ENCODE results near the gene SIRPG.
"Not testable (repeated sequence)": the region's sequence is repeated elsewhere in the genome, so short reads cannot be mapped to it uniquely, and the experiment has no call there.

SIRPG gene

DNA sequence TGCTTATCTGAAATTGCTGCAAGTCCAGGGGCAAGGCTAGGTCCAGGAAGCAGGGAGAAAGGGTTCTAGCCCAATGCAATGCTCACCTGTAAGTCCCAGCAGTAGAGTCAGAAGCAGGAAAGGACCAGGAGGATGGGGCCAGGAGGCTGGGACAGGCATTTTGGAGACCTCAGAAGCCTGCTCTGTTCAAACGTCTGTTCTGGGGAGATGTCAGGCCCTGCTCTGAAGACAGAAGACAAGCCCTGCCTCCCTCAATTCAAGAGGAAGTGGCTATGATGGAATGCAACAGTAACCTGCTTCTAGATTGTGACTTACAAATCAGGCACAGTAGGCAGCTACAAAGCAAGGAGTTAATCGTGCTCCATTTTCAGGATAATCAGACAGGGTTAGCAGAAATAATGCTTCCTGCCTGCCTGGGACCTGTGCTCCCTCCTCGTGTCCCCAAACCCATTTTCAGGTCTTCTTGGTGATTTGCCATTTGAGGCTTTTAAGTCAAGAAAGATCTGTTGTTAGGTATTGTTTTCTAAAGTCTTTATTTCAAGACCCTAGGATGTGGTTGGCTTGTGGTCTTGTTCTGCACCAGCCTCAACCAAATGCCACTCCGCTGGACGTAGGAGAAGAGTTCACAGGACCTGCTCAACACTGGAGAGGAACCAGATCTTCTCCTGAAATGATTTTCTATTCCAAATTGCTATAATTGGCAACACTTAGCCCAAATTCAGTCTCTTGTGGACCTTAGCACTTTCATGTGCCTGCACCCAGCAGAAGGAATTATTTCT, at the start of gene SIRPG:
TSS of gene SIRPG (minus strand) at position 224 of the 779 bp plus-strand sequence. CDS start at position 159, 65 bp downstream.
- DNase-seq (ENCODE audit: low read depth in 3 of 3, low spot score in 1 of 3): peak in 1 of 3 donors; percentile 13

DNA sequence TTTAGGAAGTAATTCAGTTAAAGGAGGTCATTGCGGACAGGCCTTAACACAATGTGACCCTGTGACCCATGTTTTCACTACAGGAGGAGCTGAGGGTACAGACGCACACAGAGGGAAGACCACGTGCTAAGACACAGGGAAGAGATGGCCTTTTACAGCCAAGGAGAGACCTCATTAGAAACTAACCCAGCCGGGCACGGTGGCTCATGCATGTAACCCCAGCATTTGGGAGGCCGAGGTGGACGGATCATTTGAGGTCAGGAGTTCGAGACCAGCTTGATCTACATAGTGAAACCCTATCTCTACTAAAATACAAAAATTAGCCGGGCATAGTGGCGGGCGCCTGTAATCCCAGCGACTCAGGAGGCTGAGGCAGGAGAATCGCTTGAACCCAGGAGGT, 49.3 kb upstream of the SIRPG start:
- not testable (repeated sequence) for DNase-seq (ENCODE audit: low read depth in 3 of 3, low spot score in 1 of 3)

DNA sequence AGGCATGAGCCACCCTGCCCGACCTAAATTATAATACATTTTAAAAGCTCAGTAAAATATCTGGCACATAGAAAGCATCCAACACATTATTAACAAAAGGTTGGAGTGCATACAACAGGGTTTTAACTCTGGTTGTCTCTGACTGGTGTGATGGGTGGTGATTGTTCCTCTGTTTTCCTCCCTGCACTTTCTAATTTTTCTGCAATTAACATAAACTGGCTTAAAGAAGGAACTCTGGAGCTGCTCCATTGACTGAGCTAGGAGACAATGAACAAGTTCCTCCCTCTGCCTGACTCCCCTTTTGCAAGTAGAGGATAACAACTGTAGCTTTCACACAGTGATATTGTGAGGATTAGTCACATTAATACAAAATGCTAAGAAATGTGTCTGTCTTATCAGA, 48.5 kb upstream of the SIRPG start:
- no peak for DNase-seq (ENCODE audit: low read depth in 3 of 3, low spot score in 1 of 3)

DNA sequence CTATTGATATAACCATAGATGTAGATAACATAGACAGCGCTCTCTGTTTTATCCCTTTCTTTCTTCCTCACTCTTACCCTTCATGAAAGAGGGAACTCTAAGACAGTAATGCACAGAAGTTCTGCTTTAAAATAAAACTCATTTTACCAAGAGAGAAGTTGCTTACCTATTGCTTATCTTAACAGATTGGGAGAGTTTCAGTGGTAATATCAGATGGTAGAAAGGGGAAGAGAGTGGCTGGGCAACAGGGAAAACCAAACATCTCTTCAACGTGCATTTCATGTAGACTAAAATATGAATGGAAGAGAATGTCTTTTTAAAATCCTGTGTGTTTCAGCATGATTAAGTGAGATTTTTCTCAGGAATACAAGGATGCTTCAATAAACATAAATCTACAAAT, 45.3 kb upstream of the SIRPG start:
- DNase-seq (ENCODE audit: low read depth in 3 of 3, low spot score in 1 of 3): no peak

DNA sequence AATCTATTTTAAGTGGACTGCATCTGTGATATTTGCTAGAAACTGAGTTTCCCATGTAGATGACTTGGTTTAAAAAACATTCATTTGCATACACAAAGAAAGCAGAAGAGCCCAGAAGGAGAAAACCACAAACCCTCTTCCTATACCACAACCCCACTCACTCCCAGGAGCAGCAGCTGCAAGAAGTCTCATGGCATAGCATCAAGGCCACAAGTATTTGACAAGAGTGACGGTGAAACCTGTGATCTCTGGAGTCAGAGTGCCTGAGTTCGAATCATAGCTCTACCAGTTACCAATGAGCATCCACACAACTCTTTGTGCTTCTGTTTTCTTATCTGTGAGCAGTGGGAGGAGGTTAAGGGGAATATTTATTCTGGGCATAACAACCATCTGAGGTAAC, 44.7 kb upstream of the SIRPG start:
- DNase-seq (ENCODE audit: low read depth in 3 of 3, low spot score in 1 of 3): no peak

DNA sequence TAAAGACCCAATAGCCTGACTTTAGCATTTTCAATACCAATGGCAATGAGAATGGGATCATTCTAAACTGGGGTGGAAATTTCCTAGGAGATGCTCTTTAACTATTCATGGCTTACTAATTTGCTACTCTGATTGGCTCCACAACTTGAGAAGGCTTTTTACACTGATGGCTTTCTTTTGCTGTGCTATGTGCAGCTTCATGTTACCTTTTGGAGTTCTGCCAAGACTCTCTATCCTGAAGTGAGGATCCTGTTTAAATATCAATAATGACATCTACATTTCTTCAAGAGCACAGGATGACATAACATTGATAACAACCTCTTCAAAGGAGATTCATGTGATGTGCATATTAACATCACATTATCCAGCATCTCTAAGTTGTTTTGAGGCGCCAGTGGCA, 43.4 kb upstream of the SIRPG start:
- no peak for DNase-seq (ENCODE audit: low read depth in 3 of 3, low spot score in 1 of 3)

DNA sequence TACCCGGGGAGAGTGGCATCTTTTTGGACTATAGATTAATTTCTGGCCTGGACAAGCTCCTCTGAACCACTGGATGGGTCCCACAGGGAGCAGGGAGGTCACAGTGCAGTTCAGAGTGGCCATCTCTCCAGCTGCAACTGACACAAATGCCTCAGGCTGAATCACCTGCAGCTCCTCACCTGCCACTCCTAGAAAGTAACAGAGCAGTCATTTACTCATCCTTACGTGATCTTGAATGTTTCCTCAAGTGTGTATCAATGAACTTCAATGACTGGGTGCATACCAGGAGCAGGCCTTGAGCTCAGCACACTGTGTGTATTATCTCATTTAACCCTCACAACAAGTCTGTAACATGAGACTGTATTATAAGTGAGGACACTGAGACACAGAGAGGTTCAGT, 40.0 kb upstream of the SIRPG start:
- no peak for DNase-seq (ENCODE audit: low read depth in 3 of 3, low spot score in 1 of 3)

DNA sequence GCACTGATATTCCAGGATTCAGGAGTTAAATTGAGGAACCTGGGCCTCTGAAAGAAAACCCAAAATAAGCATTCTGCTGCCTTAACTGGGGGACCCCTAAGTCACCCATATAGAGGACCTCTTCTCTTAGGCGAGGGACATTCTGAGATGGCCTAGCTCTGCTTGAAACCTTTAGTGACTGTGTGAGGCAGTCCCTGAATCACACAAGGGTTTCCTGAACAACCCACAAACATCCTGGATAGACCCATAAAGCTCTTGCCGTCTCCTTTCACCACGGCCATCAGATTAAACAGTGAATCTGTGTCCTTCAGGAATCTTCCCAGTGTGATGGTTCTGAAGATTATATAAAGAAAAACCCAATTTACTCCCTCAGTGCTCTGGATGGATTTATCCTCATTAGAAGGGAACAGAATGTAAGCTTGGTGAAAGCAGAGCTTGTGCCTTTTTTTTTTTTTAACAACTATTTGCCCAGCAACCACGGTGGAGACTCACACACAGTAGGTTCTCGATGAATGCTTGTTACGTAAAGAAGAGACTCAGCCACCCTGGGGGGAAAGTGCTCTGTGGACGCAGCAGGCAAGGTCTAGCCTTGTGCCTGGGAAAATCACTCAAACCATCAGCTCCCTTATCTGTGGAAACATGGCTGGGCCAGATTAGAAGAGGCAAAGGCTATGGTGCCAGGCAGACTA, 39.1 kb upstream of the SIRPG start:
- no peak for DNase-seq (ENCODE audit: low read depth in 3 of 3, low spot score in 1 of 3)

DNA sequence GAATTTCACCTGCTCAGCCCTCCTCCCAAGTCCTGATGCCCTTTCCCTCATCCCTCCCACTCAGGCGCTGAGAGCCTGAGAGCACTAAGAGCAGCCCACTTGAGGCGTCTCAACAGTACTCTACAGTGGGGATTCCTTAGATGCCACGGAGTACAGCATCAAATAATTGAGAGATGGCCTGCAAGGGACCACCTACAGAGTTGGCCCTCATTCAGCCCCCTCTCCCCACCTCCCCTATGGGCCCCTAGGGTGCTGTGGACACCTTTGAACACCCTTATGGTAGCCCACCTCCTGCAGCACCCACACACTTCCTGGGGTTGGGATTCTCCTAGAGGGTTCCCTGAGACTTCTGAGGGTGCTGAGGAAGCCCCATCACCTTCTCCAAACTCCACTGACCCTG, 37.1 kb upstream of the SIRPG start:
- DNase-seq (ENCODE audit: low read depth in 3 of 3, low spot score in 1 of 3): no peak

DNA sequence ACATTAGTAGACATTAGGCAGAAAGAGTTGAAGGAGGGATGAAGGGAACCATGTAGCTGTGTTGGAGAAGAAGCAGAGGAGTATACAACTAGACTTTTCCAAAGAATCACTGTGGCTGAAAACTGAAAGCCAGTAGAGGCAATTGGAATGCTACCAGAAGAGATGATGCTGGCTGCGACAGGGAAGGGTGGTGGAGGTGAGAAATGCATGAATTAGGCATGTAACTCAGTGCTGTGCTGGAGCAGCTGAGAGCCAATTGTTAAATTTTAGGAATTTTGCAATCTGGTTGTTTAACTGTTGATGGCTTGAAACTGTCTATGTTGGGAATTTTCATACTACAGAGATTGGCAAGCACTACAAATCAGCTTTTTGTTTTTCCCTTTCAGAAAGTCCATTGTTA, 35.8 kb upstream of the SIRPG start:
- no peak for DNase-seq (ENCODE audit: low read depth in 3 of 3, low spot score in 1 of 3)

DNA sequence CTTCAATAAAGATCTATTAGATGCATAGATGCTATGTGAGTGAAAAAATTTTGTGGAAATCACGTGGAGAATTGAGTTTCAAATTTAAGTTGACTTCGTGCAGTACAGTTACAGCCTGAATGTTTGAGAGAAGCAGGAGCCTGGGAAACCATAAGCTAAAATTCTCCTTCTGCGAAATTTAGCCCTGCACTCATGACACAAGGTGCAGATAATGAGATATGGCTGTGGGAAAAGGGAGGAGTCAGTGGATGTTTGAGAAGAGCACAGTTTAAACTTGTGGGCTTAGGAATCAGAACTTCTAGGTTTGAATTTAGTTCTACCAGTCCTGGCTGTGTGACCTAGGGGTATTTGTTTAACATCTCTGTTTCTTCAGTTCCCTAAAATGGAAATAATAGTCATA, 32.1 kb upstream of the SIRPG start:
- DNase-seq (ENCODE audit: low read depth in 3 of 3, low spot score in 1 of 3): no peak

DNA sequence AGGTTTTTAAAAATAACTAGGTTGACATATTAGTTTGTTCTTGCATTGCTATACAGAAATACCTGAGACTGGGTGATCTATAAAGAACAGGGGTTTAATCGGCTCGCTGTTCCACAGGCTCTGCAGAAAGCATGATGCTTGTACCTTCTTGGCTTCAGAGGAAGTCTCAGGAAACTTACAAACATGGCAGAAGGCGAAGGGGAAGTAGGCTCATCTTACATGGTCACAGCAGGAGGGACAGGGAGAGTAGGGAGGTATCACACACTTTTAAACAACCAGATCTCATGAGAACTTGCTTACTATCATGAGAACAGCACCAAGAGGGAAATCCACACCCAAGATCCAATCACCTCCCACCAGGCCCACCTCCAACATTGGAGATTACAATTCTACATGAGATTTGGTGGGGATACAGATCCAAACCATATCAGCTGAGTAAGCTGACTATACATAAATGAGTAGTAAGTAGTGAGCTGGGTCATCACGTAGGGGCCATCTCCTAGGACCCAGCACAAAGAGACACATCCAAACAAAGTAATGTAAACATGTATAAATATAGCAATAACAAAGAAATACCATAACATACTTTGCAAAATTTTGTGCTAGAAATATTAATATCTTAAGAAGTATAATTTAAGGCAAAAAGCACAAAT, 31.4 kb upstream of the SIRPG start:
- no peak for DNase-seq (ENCODE audit: low read depth in 3 of 3, low spot score in 1 of 3)

DNA sequence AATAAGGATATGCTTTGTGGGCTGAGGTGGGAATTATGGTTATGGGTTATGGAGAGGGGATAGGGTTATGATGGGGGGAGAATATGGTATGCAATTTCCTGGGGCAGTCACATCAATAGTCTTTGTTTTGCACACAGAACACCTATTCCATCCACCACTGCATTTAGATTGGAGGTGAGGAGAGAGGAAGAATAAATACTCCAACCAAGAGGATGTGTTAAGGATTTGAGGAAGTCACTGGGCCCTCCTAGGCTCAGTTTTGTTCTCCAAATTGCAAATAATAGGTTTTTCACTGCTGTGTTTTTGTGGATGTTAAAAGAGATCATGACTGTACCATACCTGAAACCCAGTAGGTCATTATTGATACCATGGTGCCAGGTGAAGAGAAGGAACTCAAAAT, 29.5 kb upstream of the SIRPG start:
- DNase-seq (ENCODE audit: low read depth in 3 of 3, low spot score in 1 of 3): no peak

DNA sequence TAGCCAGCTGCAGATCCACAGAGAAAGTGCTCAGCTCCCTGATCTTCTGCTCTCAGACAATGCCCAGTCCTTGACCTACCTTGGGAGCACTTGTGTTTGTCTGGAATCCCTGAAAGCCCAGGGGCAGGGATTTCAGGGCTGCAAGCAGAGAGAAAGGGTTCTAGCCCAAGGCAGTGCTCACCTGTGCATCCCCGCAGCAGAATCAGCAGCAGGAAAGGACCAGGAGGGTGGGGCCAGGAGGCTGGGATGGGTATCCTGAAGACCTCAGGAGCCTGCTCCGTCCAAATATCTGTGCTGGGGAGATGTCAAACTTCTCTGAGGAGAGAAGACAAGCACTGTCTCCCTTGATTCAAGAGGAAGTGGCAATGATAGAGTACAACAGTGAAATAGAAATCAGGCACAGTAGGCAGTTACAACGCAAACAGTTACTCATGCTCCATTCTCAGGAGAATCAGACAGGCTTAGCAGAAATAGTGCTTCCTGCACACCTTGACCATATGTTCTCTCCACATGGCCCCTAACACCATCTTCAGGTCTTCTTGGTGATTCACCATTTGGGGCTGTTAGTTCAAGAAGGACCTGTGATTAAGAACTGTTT, 28.7 kb upstream of the SIRPG start:
- DNase-seq (ENCODE audit: low read depth in 3 of 3, low spot score in 1 of 3): no peak

DNA sequence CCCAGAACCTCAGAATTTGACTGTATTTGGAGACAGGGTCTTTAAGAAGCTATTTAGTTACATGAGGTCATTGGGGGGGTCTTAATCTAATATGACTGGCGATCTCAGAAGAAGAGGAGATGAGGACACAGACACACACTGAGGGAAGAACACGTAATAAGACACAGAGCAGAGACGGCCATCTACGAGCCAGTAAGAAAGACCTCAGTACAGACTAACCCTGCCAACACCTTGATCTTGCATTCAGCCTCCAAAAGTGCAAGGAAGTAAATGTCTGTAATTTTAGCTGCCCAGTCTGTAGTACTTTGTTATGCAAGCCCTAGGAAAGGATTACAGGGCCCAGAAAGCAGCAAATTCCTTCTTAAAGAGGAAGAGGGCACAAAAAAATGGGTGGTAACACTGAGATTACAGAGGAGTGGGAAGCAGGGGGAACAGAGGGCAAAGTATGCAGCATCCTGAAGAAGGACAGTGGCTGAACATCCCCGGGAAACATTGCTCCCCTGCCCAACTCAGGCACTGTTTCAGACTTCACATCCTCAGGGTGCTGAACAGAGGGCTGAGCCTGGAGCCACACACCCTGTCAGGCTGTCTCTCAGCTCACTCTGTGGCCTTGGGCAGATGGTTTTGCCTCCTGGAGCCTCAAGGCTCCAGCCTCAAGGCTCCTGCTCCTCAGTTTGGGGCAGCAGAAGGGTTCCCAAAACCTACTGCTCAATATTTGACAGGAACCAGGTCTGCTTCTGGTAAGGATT, 27.9 kb upstream of the SIRPG start:
- DNase-seq (ENCODE audit: low read depth in 3 of 3, low spot score in 1 of 3): no peak

DNA sequence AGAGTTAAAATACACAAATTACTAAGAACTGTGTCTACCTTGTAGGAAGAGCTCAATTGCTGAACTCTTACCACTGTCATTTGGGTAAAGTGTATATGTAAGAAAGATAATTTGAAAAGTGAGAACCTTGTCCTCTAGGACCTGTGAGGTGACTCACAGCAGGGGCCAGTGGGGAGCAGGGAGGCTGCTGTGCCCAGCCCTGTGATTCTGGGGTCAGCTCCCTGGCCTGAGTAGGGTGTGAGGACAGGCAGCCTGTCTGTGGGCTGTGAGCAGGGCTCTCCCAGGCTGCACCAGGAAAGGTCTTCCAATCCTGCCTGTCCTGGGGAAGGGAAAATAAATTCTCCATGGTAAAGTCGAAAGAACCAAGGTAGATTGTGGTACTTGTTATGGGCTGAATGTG, 27.3 kb upstream of the SIRPG start:
- no peak for DNase-seq (ENCODE audit: low read depth in 3 of 3, low spot score in 1 of 3)

DNA sequence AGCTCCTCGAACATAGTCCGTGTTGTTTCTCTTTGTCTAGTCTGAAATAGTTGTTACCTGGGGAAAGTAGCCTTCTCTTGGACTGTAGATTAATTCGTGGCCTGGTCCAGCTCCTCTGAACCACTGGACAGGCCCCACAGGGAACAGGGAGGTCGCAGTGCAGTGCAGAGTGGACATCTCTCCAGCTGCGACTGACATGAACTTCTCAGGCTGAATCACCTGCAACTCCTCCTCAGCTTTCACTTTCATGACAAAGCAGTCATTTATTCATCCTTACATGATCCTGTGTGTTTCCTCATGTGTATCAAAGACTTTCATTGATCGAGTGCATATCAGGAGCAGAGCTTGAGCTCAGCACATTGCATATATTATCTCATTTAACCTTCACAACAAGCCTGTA, 19.1 kb upstream of the SIRPG start:
- no peak for DNase-seq (ENCODE audit: low read depth in 3 of 3, low spot score in 1 of 3)

DNA sequence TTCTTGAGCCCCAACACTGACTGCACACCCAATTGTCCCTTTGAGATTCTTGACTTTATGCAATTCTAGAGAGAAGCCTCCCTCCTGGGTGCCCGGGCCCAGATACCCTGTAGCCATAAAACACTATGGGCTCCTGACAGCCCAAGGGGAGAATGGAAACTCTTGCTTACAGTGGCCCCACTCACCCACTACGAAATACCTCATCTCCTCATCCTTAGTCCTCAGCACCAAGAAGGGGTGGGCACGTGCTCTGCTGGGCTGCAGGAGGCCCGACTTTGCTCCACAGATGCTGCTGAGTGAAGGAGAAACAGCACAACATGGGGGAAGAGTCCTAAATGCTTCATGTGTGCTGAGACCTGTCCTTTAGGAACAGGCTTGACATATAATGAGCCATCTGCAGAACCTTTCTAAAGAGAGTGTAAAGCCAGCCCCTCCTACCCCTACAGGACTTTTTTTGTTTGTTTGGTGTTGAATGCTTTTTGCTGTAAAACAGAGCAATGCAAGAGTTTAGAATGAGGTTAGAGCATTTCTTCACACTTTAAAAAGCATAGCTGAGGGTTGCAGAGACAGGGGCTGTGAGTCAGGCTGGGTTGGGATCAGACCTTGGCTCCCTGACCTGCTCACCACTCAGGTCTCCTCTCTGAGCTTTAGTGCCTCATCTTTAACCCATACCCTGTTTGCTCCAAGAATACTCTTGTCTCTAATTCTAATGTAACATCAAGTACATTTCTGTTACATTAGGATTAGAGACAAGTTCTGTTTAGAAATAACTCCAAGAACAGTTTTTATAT, 17.6 kb upstream of the SIRPG start:
- DNase-seq (ENCODE audit: low read depth in 3 of 3, low spot score in 1 of 3): no peak

DNA sequence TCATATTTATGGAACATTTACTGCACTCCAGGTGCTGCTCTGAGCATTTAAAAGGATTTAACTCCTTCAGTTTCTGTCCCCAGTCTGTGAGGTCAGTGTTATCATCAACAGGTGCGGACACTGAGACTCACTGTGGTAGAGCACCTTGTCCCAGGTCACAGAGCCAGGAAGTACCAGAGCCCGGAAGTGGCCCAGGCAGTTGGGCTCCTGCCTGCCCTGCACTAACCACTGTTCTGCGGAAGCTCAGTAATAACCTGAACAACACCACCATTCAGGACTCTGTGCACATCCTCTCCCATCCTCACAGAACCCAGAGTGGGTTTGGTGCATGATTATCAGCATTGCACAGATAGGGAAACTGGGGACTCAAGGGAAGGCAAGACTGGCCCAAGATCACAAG, 16.8 kb upstream of the SIRPG start:
- DNase-seq (ENCODE audit: low read depth in 3 of 3, low spot score in 1 of 3): peak in 2 of 3 donors; percentile 18 to 22

DNA sequence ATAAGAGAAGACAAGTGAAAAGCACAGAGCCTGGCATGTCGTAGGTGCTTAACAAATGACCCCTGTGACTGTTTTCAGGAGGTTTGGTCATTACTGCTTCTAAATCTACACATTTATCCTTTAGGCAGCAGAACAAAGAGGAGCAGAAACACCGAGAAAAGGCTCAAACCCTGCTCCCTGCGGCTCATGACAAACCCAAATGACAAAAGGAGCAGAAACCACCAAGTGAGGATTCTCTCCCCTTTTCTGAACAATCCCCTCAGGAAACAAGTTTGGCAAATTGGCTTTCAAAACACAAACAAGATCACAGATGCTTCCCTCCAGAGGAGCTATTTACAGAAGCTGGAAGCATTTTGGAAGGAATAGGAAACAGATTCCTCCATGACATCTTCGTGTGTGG, 15.8 kb upstream of the SIRPG start:
- no peak for DNase-seq (ENCODE audit: low read depth in 3 of 3, low spot score in 1 of 3)
